Uterus (tissue), 4 donors: ENCODE measurements around the gene CFTR. TPM values are rescaled to one million over a fixed set of nuclear protein-coding genes. Genes with fewer than 3 reads are reported as not detected.
A peak's percentile ranks its signal among the peaks of the same experiment; 100 is the strongest.

ENCODE experiments used
- DNase-seq, 2 donors: peaks; one replicate each; pipeline ENCODE4 v3.0.0-alpha.2; 2019 to 2020
- H3K27ac ChIP-seq, 2 donors: fragments of 200-600 bp; sonication (generic); 1 replicate in 1 of 2; 2 replicates in 1 of 2; pipeline ENCODE4 v1.5.1; 2016 to 2018
- H3K27me3 ChIP-seq, 2 donors: fragments of 200-600 bp; sonication (generic); one replicate each; pipeline ENCODE4 v1.5.1; 2018 to 2019; ENCODE audit warnings: control low read depth in 1 of 2
- H3K36me3 ChIP-seq, 2 donors: fragments of 200-600 bp; sonication (generic); one replicate each; pipeline ENCODE4 v1.5.1; 2019; ENCODE audit warnings: control low read depth in 1 of 2
- H3K4me1 ChIP-seq, 2 donors: fragments of 200-600 bp; sonication (generic); one replicate each; pipeline ENCODE4 v1.5.1; 2018 to 2019; ENCODE audit warnings: control low read depth in 1 of 2
- H3K4me3 ChIP-seq, 2 donors: fragments of 200-600 bp; sonication (generic); 1 replicate in 1 of 2; 2 replicates in 1 of 2; pipeline ENCODE4 v1.5.1; 2018 to 2019; ENCODE audit warnings: mild to moderate bottlenecking in 1 of 2
- H3K9me3 ChIP-seq, 2 donors: fragments of 200-600 bp; sonication (generic); one replicate each; pipeline ENCODE4 v1.5.1; 2019; ENCODE audit warnings: control low read depth in 1 of 2
- CTCF ChIP-seq, 4 experiments: fragments of 200-600 bp in 2 of 4; fragments of 450-650 bp in 2 of 4; sonication (generic) in 2 of 4; IDR thresholded peaks; one replicate each; pipeline ENCODE4 v1.5.1; 2016 to 2019; ENCODE audit warnings: antibody characterized with exemption in 4 of 4, mild to moderate bottlenecking in 2 of 4, moderate library complexity in 1 of 4
- POLR2A ChIP-seq, 2 donors: fragments of 450-650 bp; IDR thresholded peaks; one replicate each; pipeline ENCODE4 v1.6.1; 2016; ENCODE audit warnings: antibody characterized with exemption in 2 of 2, mild to moderate bottlenecking in 1 of 2, moderate library complexity in 1 of 2
- intact Hi-C: fragments of 100-400 bp; cut with DNase I; formaldehyde crosslinking; loops from one replicate; pipeline ENCODE4 v1.15.1; 2023; ENCODE audit warnings: low total_unique reads
- total RNA-seq, 4 donors: library from RNA; depleted of rRNA in 3 of 4; stranded (reverse); fragments of >200 nt in 3 of 4; gene quantifications; one replicate each; pipeline versions ENCODE4 v1.1.0 to v1.2.4, GENCODE V29; 2014 to 2023
- donor health status: DM: yes; HTN: yes; CAD: no.

Gene CFTR
- total RNA-seq, 4 donors from 2014 or later = under 0.01 to 11.6 (median under 0.01) TPM; not detected in 1

DNA sequence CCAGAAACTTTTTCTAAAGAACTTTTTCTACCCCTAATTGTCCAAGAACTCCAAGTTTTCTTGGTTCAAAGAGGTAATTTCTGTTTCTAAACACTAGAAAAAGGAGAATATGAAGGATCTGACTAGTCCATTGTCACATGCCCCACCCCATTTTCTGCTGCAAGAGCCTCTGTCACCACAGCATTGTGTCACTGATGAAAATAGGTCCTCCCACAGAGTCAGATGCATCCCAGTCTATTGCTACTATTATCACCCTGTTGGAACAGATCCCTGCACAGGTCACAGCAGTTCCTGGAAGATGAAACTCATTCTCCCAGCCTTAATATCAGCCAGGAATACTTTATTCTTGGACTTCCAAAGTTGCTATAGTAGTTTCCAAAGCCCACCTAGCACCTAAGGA, 7.5 kb upstream of the CFTR start:
- Histone ChIP-seq H3K27ac (no peak overlapping the region), H3K4me1 (no peaks in the 10 kb centered on the region), H3K4me3 (no peak overlapping the region), H3K9me3 (no peaks in the 10 kb centered on the region), H3K36me3 (no peaks in the 10 kb centered on the region), H3K27me3 (no peaks in the 10 kb centered on the region)
- TF ChIP-seq CTCF (IDR thresholded peaks at IDR 0.05) (no peak), POLR2A (IDR thresholded peaks at IDR 0.05) (no peak)
- intact Hi-C loops = no loop called here
- DNase-seq = no peak

- Histone ChIP-seq H3K4me1 (no peaks in the 10 kb centered on the region), H3K36me3 (no peaks in the 10 kb centered on the region), H3K9me3 (no peaks in the 10 kb centered on the region), H3K27ac (no peak overlapping the region), H3K4me3 (no peak overlapping the region), H3K27me3 (peaks cover 0 to 8% of the 10 kb centered on the region in 2 donors)
- TF ChIP-seq CTCF (IDR thresholded peaks at IDR 0.05) (no peak), POLR2A (IDR thresholded peaks at IDR 0.05) (no peak)
- intact Hi-C loops = no loop called here
- DNase-seq = no peak
Observed at GRCh38 chr7:117476557-117477215, 3.1 kb upstream of the CFTR start.

DNA sequence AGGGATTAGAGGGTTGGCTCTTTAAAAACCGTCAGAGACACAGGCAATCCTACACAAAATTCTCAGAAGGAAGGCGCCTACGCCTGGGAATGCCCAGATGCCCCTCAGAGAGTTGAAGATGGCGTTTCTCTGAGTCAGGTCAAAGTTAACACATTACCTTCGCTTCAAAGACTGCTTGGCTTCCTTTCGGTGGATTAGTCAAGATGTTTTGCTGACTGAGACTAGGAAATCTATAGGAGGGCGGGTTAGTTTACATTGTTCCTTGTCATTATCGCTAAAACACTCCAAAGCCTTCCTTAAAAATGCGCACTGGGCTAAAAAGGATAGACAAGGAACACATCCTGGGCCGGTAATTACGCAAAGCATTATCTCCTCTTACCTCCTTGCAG, 995 bp upstream of the CFTR start:
- TF ChIP-seq POLR2A (IDR thresholded peaks at IDR 0.05) (no peak), CTCF (IDR thresholded peaks at IDR 0.05) (no peak)
- Histone ChIP-seq H3K9me3 (no peaks in the 10 kb centered on the region), H3K36me3 (no peaks in the 10 kb centered on the region), H3K27ac (no peak overlapping the region), H3K4me3 (no peak overlapping the region), H3K4me1 (no peaks in the 10 kb centered on the region), H3K27me3 (peaks cover 0 to 19% of the 10 kb centered on the region in 2 donors)
- DNase-seq = no peak
- intact Hi-C loops = no loop called here

GRCh38 chr7:117480055-117480362, 184 bp downstream of the CFTR start:
- Histone ChIP-seq H3K36me3 (no peaks in the 10 kb centered on the region), H3K4me1 (no peaks in the 10 kb centered on the region), H3K27ac (no peak overlapping the region), H3K9me3 (no peaks in the 10 kb centered on the region), H3K27me3 (peaks cover 0 to 22% of the 10 kb centered on the region in 2 donors), H3K4me3 (peak overlapping the region; percentile 14 to 30)
- no peak for DNase-seq
- no peak for TF ChIP-seq POLR2A (IDR thresholded peaks at IDR 0.05)
- no peak for TF ChIP-seq CTCF (IDR thresholded peaks at IDR 0.05)
- intact Hi-C loops = no loop called here

GRCh38 chr7:117480978-117481377, 1.2 kb downstream of the CFTR start:
- intact Hi-C loops = no loop called here
- no peak for TF ChIP-seq POLR2A (IDR thresholded peaks at IDR 0.05)
- TF ChIP-seq CTCF (IDR thresholded peaks at IDR 0.05) = no peak
- H3K4me3 ChIP-seq = no peak overlapping the region
- peaks cover 0 to 22% of the 10 kb centered on the region in 2 donors for H3K27me3 ChIP-seq
- no peaks in the 10 kb centered on the region for H3K4me1 ChIP-seq
- no peaks in the 10 kb centered on the region for H3K9me3 ChIP-seq
- H3K27ac ChIP-seq = no peak overlapping the region
- no peak for DNase-seq
- H3K36me3 ChIP-seq = no peaks in the 10 kb centered on the region
